GM12801 (cell line): ENCODE results near the gene ABLIM2.

Experiments
- CTCF ChIP-seq: IDR thresholded peaks from one replicate; pipeline ENCODE4 v1.5.1; 2011; ENCODE audit warnings: control low read depth; ENCODE audit not compliant: insufficient read length; ENCODE audit errors: extremely low read depth

ABLIM2 gene

GRCh38 chr4:8083086-8083825, 75.4 kb downstream of the ABLIM2 start:
- TF ChIP-seq CTCF: no peak

- no peak for TF ChIP-seq CTCF
These were observed 76.0 kb downstream of the ABLIM2 start for GRCh38 chr4:8082517-8083055.

GRCh38 chr4:8081621-8082516, 76.7 kb downstream of the ABLIM2 start:
- TF ChIP-seq CTCF: no peak

- no peak for TF ChIP-seq CTCF
These were observed 77.4 kb downstream of the ABLIM2 start for GRCh38 chr4:8081171-8081570.

- TF ChIP-seq CTCF: no peak
These were observed 77.9 kb downstream of the ABLIM2 start for GRCh38 chr4:8080754-8081065.

GRCh38 chr4:8079916-8080753, 78.5 kb downstream of the ABLIM2 start:
- TF ChIP-seq CTCF: no peak
